AG20443 (cell line): ENCODE results near the gene HBM.
"Not testable (repeated sequence)": the region's sequence is repeated elsewhere in the genome, so short reads cannot be mapped to it uniquely, and the experiment has no call there.

Source experiments
- DNase-seq: peaks from one replicate; pipeline ENCODE4 v3.0.0; 2012; ENCODE audit warnings: low spot score, mixed read lengths

Gene HBM

DNA sequence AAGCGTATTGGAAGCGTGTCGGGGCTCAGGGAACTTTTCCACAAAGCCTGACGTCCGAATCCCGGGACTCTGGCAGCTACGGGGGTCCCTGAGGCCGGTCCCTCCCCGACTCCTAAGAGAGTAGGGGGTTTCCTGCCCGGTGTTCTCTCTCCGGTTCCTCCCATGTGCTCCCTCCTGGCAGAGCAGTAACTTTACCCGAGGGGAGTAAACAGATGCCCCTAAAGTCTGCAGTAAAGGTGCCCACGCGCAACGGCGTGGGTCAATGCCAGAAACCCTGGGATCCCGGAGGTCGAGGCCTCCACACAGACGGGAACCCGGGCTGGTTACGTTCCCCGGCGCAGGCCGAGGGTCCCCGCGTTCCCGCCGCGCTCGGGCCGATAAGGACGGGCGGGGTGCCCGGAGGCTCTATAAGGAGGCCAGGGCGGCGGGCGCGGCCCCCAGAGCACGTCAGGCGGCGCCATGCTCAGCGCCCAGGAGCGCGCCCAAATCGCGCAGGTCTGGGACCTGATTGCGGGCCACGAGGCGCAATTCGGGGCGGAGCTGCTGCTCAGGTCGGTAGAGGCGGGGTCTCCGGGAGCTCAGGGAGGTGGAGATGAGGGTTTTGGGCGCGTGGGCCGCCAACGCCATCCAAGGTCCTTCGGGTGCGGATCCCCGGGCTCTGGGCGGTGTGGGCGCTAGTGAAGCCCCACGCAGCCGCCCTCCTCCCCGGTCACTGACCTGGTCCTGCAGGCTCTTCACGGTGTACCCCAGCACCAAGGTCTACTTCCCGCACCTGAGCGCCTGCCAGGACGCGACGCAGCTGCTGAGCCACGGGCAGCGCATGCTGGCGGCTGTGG lies at the start of gene HBM:
TSS of gene HBM (plus strand) at position 440 of the 836 bp plus-strand sequence. CDS start at position 460, 20 bp downstream.
- peak; percentile 15 for DNase-seq

DNA sequence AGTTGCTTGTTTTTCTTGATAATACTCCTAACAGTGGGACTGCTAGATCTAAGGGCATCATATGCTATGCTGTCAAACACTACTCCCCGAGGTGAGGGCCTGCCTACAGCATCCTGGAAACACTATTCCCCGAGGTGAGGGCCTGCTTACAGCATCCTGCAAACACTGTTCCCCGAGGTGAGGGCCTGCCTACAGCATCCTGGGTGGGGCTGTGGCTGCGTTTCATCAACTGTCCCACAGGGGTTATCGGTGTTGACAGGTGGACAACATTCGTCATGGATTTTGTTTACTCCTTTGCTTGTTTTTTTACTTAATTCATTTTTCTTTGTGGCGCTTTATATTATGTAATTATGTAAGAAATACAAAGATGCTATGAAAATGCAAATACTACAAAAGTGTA lies 49.8 kb upstream of the HBM start:
- no peak for DNase-seq

GRCh38 chr16:117379-118365 lies 48.1 kb upstream of the HBM start:
- peak; percentile 76 for DNase-seq

GRCh38 chr16:118857-119256 lies 46.9 kb upstream of the HBM start:
- no peak for DNase-seq

DNA sequence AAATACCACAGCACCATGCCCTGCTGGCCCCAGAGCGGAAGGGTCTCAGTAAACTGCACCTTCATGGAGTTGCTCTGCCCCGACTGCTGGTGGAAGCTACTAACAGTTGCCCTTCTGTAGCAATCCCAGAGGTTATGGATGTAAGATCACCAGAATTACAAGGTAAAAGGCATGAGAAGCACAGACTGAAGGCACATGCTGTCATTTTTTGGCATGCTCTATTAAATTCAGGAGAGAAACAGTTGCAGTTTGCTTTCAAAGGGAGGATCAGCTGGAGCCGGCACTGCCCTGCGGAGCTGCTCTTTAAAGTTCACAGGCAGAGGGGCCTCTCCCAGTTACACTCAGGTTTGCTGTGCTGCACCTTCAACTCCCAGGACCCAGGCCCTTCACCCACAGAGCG lies 46.5 kb upstream of the HBM start:
- DNase-seq: no peak

DNA sequence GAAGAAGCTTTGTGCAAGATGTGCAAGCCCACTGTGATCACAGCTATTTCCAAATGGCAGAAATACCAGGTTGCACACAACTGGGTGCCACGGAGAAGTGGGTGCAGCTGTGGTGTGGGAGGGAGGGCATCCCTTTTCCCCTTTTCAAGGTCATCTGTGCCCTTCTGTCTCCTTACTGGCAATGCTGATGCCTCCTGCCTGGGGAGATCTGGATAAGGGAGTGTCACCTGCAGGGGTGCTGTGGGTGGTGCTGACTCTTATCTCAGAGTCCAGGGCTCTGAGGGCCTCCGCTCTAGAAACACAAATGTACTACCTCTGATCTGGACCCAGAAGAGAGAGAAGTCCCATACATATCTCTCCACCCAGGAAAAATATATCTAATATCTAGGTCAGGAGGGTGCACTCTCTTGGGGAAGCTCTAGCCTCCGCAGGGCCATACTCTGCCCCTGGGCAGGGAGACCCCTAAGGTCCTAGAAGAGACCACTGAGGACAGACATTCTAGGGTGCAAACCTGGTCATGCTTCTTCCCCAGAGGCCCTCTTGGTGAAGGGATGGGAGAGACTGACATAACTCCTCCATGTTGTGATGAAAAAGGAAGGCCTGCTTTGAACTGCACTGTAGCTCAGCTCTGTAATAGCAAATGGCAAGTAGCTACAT lies 45.8 kb upstream of the HBM start:
- DNase-seq: no peak

GRCh38 chr16:120756-121155 lies 45.0 kb upstream of the HBM start:
- no peak for DNase-seq

- DNase-seq: no peak
Measured at GRCh38 chr16:122361-122760, 43.4 kb upstream of the HBM start.

GRCh38 chr16:123558-124350 lies 42.0 kb upstream of the HBM start:
- not testable (repeated sequence) for DNase-seq

- no peak for DNase-seq
Measured at GRCh38 chr16:125011-125410, 40.8 kb upstream of the HBM start.

DNA sequence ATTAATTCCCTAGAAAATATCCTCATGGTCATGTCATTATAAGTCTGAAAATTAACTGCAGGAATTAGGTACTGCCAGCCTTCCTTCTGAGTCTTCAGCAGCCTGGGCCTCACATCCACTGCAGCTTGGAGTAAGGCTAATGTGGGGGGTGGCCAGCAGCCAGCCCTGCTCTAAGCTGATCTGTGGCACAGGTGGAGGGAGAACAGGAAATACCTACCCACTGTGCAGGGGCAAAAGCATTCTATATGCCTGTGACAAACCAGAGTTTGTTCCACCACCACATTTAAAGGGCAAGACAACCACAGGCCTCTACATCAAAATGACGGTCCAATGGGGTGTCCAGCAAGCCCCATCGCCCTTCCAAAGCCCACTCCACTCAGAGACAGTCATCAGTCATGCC lies 36.7 kb upstream of the HBM start:
- no peak for DNase-seq

DNA sequence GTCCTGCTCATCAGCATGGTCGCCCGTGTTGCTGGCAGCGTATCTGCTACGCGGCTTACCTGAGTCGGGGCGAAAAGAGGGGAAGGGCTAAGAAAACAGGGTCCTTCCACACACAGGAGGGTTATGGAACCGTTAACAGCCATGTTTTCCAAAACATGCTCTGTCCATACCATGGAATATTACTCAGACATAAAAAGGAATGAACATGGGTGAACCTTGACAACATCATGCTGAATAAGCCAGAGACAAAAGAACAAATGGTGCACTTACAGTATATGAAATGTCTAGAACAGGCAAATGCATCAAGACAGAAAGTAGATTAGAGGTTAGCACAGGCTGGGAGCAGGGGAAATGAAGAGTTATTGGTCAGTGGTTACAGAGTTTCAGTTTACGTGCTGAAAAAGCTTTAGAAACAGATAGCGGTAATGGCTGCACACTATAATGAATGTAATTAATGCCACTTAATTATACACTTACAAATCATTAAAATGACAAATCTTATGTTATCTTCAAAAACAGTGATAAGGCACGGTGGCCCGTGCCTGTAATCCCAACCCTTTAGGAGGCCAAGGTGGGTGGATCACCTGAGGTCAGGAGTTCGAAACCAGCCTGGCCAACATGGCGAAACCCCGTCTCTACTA lies 35.1 kb upstream of the HBM start:
- no peak for DNase-seq

DNA sequence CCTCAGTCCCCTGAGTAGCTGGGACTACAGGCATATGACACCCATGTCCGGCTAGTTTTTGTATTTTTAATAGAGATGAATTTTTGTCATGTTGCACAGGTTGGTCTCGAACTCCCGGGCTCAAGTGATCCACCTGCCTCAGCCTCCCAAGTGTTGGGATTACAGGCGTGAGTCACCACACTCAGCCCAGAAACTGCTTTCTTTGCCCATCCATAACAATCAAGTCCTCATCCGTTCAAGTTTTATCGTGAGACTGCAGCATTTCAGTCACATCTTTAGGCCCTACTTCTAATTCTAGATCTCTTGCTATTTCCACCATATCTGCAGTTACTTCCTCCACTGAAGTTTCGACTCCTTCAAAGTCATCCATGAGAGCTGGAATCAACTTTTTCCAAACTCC lies 33.7 kb upstream of the HBM start:
- no peak for DNase-seq

- DNase-seq: no peak
Measured at GRCh38 chr16:133716-134115, 32.1 kb upstream of the HBM start.

GRCh38 chr16:138049-138417 lies 27.7 kb upstream of the HBM start:
- DNase-seq: peak; percentile 33

- DNase-seq: no peak
Measured at GRCh38 chr16:140175-140857, 25.5 kb upstream of the HBM start.

DNA sequence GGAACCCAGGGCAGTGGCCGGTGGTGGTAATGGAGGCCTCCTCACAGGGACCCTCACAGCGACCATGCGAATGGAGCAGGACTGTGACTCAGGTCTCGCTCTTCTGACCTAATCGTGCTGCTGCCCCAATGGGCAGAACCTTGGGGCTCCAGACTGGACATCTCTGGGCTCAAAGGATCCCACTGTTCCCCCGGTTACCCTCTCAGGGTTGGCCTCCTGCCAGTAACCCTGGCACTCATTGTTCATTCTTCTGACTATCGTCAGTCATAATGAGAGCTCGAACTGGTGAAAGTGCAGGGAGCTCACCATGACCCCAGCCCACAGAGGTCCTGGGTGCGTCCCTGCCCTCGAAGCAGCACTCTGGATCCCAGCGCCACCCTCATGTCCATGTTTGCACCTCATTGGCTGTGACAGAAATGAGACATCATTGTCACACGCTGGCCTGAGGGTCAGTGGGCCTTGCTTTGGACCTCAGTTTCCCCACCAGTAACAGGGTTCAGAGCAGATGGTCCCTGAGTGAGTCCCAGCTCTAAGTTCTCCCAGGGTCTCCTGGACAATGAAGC lies 23.3 kb upstream of the HBM start:
- no peak for DNase-seq

DNA sequence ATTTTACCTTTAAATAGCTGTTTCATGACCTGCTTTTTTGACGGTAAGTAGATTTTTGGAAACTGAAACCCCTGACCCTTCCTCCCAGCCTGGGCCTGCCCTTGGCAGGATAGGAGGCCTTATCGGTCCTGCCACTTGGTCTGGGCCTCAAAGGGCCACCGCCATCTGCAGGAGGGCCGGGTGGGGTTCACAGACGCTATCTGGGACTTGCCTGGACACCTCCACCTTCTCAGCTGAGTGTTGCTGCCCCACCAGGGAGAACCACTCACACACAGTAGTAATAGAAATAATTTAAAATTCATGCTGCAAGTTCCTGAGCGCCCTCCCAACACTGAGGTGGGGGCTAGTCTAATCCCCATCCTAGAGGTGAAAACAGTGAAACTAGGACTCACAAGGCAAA lies 22.7 kb upstream of the HBM start:
- no peak for DNase-seq

DNA sequence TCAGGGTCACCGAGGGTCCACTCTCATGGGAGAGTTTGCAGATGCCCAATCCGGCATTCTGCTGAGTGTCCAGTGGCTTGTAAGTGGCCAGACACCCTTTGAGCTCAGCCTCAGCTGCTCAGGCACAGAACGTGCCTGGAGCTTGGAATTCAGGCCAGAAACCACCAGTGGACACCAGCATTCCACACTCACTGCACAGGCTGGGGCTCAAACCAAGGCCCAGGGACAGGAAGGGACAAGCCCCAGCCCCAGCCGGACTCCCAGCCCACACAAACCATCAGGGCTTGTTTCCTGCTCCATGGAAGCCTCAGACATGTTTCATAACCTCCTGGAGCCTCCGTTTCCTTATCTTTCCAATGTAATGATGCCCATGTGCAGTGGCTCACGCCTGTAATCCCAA lies 22.3 kb upstream of the HBM start:
- peak; percentile 56 for DNase-seq

- DNase-seq: no peak
Measured at GRCh38 chr16:144797-145252, 21.0 kb upstream of the HBM start.
